ENCODE data around the gene GRM8.

DNA sequence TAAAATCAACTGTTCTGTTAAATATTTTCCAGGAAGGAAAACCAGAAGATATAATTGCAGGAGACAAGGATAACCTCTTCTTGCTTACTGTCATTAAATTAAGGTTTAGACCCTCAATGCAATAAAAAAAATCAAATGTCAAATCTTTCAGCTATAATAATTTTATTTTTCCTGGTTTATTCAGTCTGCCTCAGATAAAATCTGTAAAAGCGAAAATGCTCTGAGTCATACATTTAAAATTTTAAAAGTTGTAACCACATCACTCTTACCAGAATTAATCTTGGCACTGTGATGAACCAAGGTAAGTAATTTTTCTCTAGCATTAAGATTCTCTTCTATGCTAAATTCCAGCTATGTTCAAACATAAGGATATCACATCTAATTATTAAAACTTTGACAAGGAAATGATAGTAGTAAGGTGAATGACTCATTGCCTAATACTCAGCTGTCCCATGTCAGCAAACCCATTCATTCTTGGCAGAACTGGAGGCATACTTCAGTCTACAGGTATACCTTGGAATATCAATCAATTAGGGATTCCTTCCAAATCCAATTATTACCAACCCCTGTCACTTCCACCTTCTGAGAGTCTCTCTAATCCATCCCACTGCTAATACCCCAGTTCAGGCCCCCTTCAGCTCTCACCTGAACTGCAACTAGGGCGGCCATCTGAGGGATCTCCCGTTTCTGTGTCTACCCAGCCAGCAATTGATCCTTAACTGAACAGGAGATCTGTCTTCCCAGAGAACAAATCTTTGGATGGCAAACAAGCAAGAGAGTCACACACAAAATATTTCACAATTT lies 434.1 kb downstream of the GRM8 start:
- TF ChIP-seq, protein P1, sequence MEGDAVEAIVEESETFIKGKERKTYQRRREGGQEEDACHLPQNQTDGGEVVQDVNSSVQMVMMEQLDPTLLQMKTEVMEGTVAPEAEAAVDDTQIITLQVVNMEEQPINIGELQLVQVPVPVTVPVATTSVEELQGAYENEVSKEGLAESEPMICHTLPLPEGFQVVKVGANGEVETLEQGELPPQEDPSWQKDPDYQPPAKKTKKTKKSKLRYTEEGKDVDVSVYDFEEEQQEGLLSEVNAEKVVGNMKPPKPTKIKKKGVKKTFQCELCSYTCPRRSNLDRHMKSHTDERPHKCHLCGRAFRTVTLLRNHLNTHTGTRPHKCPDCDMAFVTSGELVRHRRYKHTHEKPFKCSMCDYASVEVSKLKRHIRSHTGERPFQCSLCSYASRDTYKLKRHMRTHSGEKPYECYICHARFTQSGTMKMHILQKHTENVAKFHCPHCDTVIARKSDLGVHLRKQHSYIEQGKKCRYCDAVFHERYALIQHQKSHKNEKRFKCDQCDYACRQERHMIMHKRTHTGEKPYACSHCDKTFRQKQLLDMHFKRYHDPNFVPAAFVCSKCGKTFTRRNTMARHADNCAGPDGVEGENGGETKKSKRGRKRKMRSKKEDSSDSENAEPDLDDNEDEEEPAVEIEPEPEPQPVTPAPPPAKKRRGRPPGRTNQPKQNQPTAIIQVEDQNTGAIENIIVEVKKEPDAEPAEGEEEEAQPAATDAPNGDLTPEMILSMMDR (conservative IDR thresholded peaks at IDR 0.05; ENCODE audit: low read depth, low read length): no peak
- TF ChIP-seq EZH2 (IDR thresholded peaks at IDR 0.05; ENCODE audit: low read length, unreplicated experiment): no peak
- TF ChIP-seq EZH2phosphoT487 (IDR thresholded peaks at IDR 0.05; ENCODE audit: borderline replicate concordance, low read length): no peak

All from PC-3 (cell line).